ENCODE results near the gene DAB2IP. TPM values are rescaled to one million over a fixed set of nuclear protein-coding genes. Genes with fewer than 3 reads are reported as not detected.

DAB2IP gene
- total RNA-seq, 4 donors from 2014 or later: 55.2 to 76.0 (median 60.5) TPM

DNA sequence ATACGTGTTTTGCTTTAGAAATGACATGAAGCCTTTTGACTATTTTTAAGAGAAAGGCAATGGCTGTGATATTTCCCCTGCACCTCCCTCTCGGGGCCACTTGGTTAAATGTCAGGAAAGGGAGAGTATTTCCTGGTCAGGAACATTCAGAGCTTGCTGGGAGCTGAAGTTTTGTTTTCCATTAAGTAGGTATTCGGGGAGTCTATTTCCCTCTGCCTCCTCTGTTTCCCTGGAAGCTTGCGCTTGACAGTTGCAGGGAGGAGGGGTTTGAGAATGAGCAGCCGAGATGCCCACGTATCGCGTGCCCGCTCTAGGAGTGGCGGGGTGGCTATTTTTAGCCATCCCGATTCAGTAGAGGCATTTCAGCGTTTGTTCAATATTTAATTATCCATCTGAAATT is 6.7 kb downstream of the DAB2IP start:
- TF ChIP-seq, protein P1, sequence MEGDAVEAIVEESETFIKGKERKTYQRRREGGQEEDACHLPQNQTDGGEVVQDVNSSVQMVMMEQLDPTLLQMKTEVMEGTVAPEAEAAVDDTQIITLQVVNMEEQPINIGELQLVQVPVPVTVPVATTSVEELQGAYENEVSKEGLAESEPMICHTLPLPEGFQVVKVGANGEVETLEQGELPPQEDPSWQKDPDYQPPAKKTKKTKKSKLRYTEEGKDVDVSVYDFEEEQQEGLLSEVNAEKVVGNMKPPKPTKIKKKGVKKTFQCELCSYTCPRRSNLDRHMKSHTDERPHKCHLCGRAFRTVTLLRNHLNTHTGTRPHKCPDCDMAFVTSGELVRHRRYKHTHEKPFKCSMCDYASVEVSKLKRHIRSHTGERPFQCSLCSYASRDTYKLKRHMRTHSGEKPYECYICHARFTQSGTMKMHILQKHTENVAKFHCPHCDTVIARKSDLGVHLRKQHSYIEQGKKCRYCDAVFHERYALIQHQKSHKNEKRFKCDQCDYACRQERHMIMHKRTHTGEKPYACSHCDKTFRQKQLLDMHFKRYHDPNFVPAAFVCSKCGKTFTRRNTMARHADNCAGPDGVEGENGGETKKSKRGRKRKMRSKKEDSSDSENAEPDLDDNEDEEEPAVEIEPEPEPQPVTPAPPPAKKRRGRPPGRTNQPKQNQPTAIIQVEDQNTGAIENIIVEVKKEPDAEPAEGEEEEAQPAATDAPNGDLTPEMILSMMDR (IDR thresholded peaks at IDR 0.05): no peak
- no peak for TF ChIP-seq POLR2A (IDR thresholded peaks at IDR 0.05)
- Histone ChIP-seq H3K36me3 (no peaks in the 10 kb centered on the region), H3K4me1 (peaks cover 0 to 32% (median 1%) of the 10 kb centered on the region in 4 donors), H3K27me3 (no peaks in the 10 kb centered on the region), H3K4me3 (no peak overlapping the region), H3K27ac (peak overlapping the region in 2 of 4 donors; percentile 37 to 72), H3K9me3 (no peaks in the 10 kb centered on the region)
- no peak for DNase-seq

DNA sequence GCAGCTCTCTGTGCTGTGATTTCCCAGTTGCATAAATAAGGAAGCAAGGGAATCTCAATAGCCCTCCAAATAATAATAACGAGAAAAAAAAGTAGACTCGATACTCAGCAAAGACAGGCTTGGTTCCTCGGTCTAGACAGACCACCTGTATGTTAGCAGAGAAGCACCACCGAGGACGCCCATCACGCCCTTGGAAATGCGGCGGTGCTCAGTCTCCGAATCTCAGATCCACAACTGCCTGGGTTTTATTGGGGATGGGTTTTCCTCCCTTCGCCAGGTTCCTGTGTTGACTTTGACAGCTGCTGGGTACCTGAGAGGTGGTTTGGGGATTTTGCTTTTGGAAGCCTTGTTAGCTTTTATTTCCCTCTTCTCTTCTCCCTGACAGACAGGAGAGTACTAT is 7.2 kb downstream of the DAB2IP start:
- TF ChIP-seq POLR2A (IDR thresholded peaks at IDR 0.05): no peak
- TF ChIP-seq, protein P1 (IDR thresholded peaks at IDR 0.05): no peak
- Histone ChIP-seq H3K36me3 (no peaks in the 10 kb centered on the region), H3K4me1 (peaks cover 0 to 34% (median 1%) of the 10 kb centered on the region in 4 donors), H3K9me3 (no peaks in the 10 kb centered on the region), H3K4me3 (no peak overlapping the region), H3K27ac (peak overlapping the region in 1 of 4 donors; percentile 37), H3K27me3 (no peaks in the 10 kb centered on the region)
- peak in 1 of 3 donors; percentile 22 for DNase-seq

DNA sequence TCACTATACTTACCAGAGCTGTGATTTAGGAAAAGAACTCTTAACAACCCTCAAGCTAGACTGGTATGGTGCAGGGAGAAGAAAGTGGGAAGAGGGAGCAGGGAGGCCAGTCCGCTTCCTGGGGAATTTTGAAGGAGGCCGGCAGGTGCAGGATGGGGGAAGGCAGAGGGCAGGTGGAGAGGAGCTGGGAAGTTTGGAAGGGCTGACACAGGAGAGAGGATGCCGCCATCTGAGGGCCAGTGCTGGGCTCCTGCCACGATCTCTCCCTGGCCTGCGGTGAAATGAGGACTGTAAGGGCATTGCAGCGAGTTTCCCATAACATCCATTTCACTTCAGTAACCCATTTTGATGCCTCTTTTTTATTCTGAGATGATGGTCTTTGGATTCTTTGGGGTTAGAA is 8.9 kb downstream of the DAB2IP start:
- peak in 1 of 3 donors; percentile 40 for DNase-seq
- no peak overlapping the region for H3K4me3 ChIP-seq
- no peaks in the 10 kb centered on the region for H3K27me3 ChIP-seq
- no peaks in the 10 kb centered on the region for H3K9me3 ChIP-seq
- TF ChIP-seq POLR2A (IDR thresholded peaks at IDR 0.05): no peak
- TF ChIP-seq, protein P1 (IDR thresholded peaks at IDR 0.05): no peak
- H3K36me3 ChIP-seq: no peaks in the 10 kb centered on the region
- peaks cover 0 to 21% (median 1%) of the 10 kb centered on the region in 4 donors for H3K4me1 ChIP-seq
- H3K27ac ChIP-seq: no peak overlapping the region

DNA sequence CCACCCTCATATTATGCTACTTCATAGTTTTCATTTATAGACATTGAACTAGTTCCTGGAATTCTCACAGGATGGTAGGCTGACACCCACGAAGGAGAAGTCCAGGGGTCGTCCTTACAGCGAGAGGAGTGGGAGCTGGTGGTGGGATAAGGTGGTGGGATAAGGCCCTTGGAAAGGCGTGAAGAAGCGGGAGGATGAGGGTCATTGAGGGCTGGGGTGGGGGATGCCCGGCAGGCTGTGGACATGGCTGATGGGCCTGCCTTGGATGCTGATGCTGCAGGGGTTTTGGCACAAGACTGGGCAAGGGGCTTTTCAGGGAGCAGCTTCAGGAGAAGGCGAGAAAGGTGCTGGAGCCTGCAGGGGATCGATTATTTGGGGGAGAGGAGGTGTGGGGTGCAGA is 9.4 kb downstream of the DAB2IP start:
- DNase-seq: no peak
- TF ChIP-seq, protein P1 (IDR thresholded peaks at IDR 0.05): no peak
- TF ChIP-seq POLR2A (IDR thresholded peaks at IDR 0.05): no peak
- Histone ChIP-seq H3K9me3 (no peaks in the 10 kb centered on the region), H3K27me3 (no peaks in the 10 kb centered on the region), H3K27ac (no peak overlapping the region), H3K4me1 (peaks cover 0 to 21% (median 1%) of the 10 kb centered on the region in 4 donors), H3K36me3 (no peaks in the 10 kb centered on the region), H3K4me3 (no peak overlapping the region)

DNA sequence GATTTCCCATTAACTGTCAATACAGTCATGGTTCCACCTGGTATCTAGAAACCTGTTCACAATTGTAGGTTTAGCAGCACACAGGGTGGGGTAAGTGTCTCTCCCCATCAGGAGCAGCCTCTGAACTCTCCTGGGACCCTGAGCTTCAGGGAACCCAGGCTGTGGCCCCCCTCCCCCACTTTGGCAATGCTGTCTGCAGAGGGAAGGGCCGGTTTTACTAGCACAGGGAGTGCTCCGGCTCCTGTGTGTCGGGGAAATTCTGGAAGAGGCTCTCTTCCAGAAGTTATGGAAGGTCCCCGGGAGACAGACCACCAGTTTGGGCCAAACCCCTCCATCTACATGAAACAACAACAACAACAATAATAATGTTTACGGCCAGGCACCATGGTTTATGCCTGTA is 9.9 kb downstream of the DAB2IP start:
- Histone ChIP-seq H3K36me3 (no peaks in the 10 kb centered on the region), H3K4me1 (peaks cover 0 to 21% (median 1%) of the 10 kb centered on the region in 4 donors), H3K27me3 (no peaks in the 10 kb centered on the region), H3K27ac (no peak overlapping the region), H3K4me3 (no peak overlapping the region), H3K9me3 (no peaks in the 10 kb centered on the region)
- no peak for DNase-seq
- TF ChIP-seq POLR2A (IDR thresholded peaks at IDR 0.05): no peak
- TF ChIP-seq, protein P1 (IDR thresholded peaks at IDR 0.05): no peak

DNA sequence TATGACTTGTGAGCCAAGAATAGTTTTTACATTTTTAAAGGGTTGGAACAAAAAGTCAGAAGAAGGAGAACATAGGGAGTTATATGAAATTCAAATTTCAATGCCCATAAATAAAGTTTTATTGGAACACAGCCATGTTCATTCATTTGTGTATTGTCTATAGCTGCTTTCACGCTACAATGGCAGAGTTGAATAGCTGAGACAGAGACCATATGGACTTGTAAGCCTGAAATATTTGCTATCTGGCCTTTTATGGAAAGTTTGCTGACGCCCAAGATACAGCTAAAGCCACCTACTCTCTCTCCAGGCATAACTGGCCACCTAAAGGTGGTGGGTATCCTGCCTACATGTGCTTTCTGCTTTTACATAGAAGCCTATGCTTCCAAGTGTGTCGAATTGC is 10.9 kb downstream of the DAB2IP start:
- TF ChIP-seq, protein P1 (IDR thresholded peaks at IDR 0.05): no peak
- TF ChIP-seq POLR2A (IDR thresholded peaks at IDR 0.05): no peak
- Histone ChIP-seq H3K9me3 (no peaks in the 10 kb centered on the region), H3K36me3 (no peaks in the 10 kb centered on the region), H3K4me3 (no peak overlapping the region), H3K27me3 (no peaks in the 10 kb centered on the region), H3K27ac (no peak overlapping the region), H3K4me1 (peaks cover 0 to 21% (median 0%) of the 10 kb centered on the region in 4 donors)
- DNase-seq: no peak
